Measurements from ENCODE around the gene SMAD7. TPM values are rescaled to one million over a fixed set of nuclear protein-coding genes. Genes with fewer than 3 reads are reported as not detected.

Gene SMAD7
- total RNA-seq, 4 donors from 2014 or later, result 22.5 to 54.9 (median 40.0) TPM

DNA sequence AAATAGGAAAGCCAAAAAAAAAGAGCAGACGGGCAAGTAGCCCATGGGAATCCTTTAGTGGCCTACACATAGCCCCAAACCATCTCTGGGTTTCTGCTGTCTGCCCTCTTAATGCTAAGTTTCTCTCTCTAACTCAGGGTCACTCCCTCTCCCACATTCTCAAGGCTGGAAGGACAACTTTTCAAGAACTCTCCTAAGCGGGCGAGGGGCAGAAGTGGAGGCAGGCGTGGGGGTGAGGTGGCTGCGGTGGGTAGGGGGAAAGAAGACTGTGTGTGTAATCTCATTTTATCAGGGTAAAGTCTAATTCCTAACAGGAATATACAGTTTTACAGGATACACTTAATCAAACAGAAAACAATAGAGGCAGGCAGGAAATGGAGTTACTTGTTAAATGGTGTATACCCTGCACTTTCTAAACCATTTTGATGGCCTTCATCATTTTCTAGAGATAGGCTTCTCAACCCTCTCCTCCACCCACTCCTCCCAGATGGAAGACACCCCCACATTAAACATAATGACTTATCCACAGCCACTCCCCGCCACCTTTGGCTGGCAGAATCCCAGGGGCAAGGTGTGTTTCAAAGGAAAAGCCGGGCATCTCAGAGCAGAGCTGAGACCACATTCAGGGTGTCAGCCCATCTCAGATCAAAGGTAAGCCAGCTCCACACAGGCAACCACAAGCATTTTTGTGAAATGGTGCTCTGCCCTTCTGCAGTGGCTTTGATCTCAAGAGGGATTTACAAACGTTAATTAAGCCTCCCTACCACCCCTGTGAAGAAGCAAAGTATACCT, 6.8 kb downstream of the SMAD7 start:
- WGBS, result 92% methylated on average over 7 of the region's 8 CpGs

DNA sequence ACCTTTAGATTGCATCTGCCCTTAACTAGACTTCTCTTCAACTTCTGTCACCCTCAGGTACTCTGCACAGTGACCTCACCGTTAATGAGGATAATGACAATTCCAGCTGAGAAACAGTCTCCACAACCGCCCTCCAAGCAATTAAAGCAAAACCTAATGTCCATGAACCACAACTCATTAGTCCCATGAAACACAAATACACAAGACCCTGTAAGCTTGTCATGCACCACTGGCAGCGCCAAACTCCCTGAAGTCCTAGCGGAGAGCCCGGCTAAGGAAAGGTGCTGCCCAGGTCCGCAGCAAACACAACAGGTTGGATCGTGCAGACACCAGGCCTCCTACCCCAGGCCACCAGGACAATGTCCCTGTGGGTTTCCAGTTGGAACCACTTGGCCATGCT, 7.4 kb downstream of the SMAD7 start:
- peak overlapping the region; percentile 90 to 99 (median 98) for H3K27ac ChIP-seq (replicated peaks in 1 of 4)
- peaks cover 85 to 100% (median 99%) of the 10 kb centered on the region in 4 donors for H3K4me1 ChIP-seq
- no peak for DNase-seq (ENCODE audit: extremely low spot score)
- H3K9me3 ChIP-seq, result no peaks in the 10 kb centered on the region
- intact Hi-C loops (cut with DNase I), result loop anchor here (10.0 kb wide), 3 partner anchors 241 to 399 kb away; no protein-coding TSS in a partner anchor
- TF ChIP-seq EP300 (IDR thresholded peaks at IDR 0.05) (no peak), POLR2AphosphoS5 (IDR thresholded peaks at IDR 0.05) (no peak), POLR2A (IDR thresholded peaks at IDR 0.05; ENCODE audit: low read depth) (no peak)
- TF ChIP-seq, protein P1, sequence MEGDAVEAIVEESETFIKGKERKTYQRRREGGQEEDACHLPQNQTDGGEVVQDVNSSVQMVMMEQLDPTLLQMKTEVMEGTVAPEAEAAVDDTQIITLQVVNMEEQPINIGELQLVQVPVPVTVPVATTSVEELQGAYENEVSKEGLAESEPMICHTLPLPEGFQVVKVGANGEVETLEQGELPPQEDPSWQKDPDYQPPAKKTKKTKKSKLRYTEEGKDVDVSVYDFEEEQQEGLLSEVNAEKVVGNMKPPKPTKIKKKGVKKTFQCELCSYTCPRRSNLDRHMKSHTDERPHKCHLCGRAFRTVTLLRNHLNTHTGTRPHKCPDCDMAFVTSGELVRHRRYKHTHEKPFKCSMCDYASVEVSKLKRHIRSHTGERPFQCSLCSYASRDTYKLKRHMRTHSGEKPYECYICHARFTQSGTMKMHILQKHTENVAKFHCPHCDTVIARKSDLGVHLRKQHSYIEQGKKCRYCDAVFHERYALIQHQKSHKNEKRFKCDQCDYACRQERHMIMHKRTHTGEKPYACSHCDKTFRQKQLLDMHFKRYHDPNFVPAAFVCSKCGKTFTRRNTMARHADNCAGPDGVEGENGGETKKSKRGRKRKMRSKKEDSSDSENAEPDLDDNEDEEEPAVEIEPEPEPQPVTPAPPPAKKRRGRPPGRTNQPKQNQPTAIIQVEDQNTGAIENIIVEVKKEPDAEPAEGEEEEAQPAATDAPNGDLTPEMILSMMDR (IDR thresholded peaks at IDR 0.05), result no peak
- peaks cover 0 to 24% (median 7%) of the 10 kb centered on the region in 4 donors for H3K36me3 ChIP-seq
- H3K4me3 ChIP-seq, result peak overlapping the region in 2 of 4 donors; percentile 10 to 16
- no peaks in the 10 kb centered on the region for H3K27me3 ChIP-seq
- 79% methylated on average over 7 of the region's 7 CpGs for WGBS

More for the DNA sequence above, 6.8 kb downstream of the SMAD7 start:
- H3K27me3 ChIP-seq, result no peaks in the 10 kb centered on the region
- H3K36me3 ChIP-seq, result peaks cover 0 to 24% (median 7%) of the 10 kb centered on the region in 4 donors
- DNase-seq (ENCODE audit: extremely low spot score), result no peak
- peak overlapping the region; percentile 90 to 99 (median 98) for H3K27ac ChIP-seq (replicated peaks in 1 of 4)
- H3K9me3 ChIP-seq, result no peaks in the 10 kb centered on the region
- TF ChIP-seq POLR2AphosphoS5 (IDR thresholded peaks at IDR 0.05) (no peak), EP300 (IDR thresholded peaks at IDR 0.05) (no peak), POLR2A (IDR thresholded peaks at IDR 0.05; ENCODE audit: low read depth) (no peak)
- TF ChIP-seq, protein P1 (IDR thresholded peaks at IDR 0.05), result no peak
- peaks cover 79 to 95% (median 93%) of the 10 kb centered on the region in 4 donors for H3K4me1 ChIP-seq
- peak overlapping the region in 2 of 4 donors; percentile 11 to 16 for H3K4me3 ChIP-seq
- intact Hi-C loops (cut with DNase I), result loop anchor here (10.0 kb wide), 3 partner anchors 241 to 399 kb away; no protein-coding TSS in a partner anchor

DNA sequence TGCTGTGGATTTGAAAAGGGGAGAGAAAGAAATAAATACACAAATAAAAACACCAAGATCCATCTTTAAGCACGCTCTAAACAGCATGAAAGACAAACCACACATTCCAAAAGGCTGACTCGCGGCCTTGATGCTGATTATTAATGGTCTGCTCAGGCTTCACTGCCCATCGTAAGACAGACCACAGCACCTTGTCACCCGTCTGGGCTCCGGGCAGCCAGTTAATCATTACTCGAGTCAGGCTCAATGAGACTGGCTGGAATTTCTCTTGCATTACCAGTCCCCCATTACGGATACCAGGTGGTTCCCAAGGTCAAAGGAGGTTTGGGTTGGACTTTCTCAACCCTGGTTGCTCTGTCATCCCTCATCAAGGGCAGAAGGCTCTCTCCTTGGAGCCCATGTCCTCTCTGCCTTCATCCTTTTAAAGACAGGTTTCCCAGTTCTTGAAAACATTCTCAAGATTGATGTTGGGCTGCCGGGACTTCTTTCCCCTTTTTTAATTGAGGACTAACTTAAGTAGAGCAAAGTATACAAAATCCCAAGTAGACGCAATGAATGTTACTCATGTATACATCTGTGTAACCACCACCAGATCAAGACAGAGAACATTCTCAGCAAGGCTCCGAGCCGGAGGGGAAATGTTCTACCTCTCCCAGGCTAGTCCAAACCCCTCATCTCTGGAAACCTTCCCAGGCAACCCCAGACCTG, 8.1 kb downstream of the SMAD7 start:
- WGBS, result 44% methylated on average over 12 of the region's 12 CpGs
- intact Hi-C loops (cut with DNase I), result loop anchor here (10.0 kb wide), 3 partner anchors 242 to 398 kb away; no protein-coding TSS in a partner anchor
- Histone ChIP-seq H3K27me3 (no peaks in the 10 kb centered on the region), H3K4me3 (peak overlapping the region in 3 of 4 donors; percentile 0 to 16 (median 10)), H3K27ac (replicated peaks in 1 of 4) (peak overlapping the region; percentile 90 to 99 (median 98)), H3K4me1 (peaks cover 91 to 100% (median 100%) of the 10 kb centered on the region in 4 donors), H3K9me3 (no peaks in the 10 kb centered on the region), H3K36me3 (peaks cover 0 to 24% (median 7%) of the 10 kb centered on the region in 4 donors)
- DNase-seq (ENCODE audit: extremely low spot score), result no peak
- TF ChIP-seq POLR2A (IDR thresholded peaks at IDR 0.05; ENCODE audit: low read depth) (no peak), EP300 (IDR thresholded peaks at IDR 0.05) (no peak), POLR2AphosphoS5 (IDR thresholded peaks at IDR 0.05) (peak in 1 of 2 donors; percentile 40)
- TF ChIP-seq, protein P1 (IDR thresholded peaks at IDR 0.05), result no peak

DNA sequence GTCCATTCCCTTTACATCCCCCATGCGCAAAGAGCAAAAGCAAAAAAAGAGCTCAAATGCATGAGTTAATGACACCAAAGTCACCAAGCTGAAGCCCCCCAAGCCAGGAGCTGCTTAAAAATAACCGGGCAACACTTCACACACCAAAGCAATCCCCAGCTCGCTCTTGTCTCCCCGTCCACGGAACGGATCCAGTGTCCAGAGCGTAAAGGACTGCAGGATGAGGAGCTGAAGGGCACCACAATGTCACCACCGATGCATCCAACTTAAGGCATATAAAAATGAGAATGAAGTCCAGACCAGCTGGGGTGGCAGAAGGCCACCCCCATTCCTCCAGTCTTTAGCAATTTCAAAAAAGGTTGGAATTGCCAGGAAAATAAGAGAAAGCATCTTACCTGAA, 8.7 kb downstream of the SMAD7 start:
- TF ChIP-seq EP300 (IDR thresholded peaks at IDR 0.05) (no peak), POLR2A (IDR thresholded peaks at IDR 0.05; ENCODE audit: low read depth) (no peak), POLR2AphosphoS5 (IDR thresholded peaks at IDR 0.05) (no peak)
- TF ChIP-seq, protein P1 (IDR thresholded peaks at IDR 0.05), result no peak
- Histone ChIP-seq H3K36me3 (peaks cover 0 to 24% (median 7%) of the 10 kb centered on the region in 4 donors), H3K4me1 (peaks cover 98 to 100% (median 100%) of the 10 kb centered on the region in 4 donors), H3K27ac (replicated peaks in 1 of 4) (peak overlapping the region; percentile 90 to 99 (median 98)), H3K4me3 (peak overlapping the region in 1 of 4 donors; percentile 1), H3K9me3 (no peaks in the 10 kb centered on the region), H3K27me3 (no peaks in the 10 kb centered on the region)
- 60% methylated on average over 8 of the region's 8 CpGs for WGBS
- intact Hi-C loops (cut with DNase I), result loop anchor here (10.0 kb wide), 3 partner anchors 243 to 397 kb away; no protein-coding TSS in a partner anchor
- DNase-seq (ENCODE audit: extremely low spot score), result no peak

Data from esophagus muscularis mucosa (tissue), 4 donors.